IMR-90 (cell line): ENCODE measurements around the gene CTDP1. TPM values are rescaled to one million over a fixed set of nuclear protein-coding genes. Genes with fewer than 3 reads are reported as not detected.

Experiments used
- polyA plus RNA-seq, 3 experiments: library from polyadenylated mRNA; depleted of rRNA; stranded (reverse); fragments of >200 nt; gene quantifications; 2 replicates each; pipeline ENCODE4 v1.2.3, GENCODE V29; 2012; ENCODE audit warnings: low replicate concordance in 1 of 3
- total RNA-seq: library from RNA; depleted of rRNA; stranded (reverse); fragments of >200 nt; gene quantifications from 2 replicates; pipeline ENCODE4 v1.2.3, GENCODE V29; 2012; rRNA removed

CTDP1 gene
- total and polyA plus RNA-seq, 2 of the 4 experiments (the other 2 are of a cell fraction), result 13.4 to 17.6 TPM

Other genes with a start within 250 kb of the CTDP1 start
- not detected in 2 replicates for gene KCNG2, start 118.1 kb downstream of the CTDP1 start, total RNA-seq
- gene KCNG2, start 118.1 kb downstream of the CTDP1 start, polyA plus RNA-seq (2012; rRNA removed), result 0.09 TPM in 1 of 2 replicates, not detected in the other